Left hindlimb (tissue), 1 donor: Measurements from ENCODE around the gene PIGN.
"Not testable (repeated sequence)": the region's sequence is repeated elsewhere in the genome, so short reads cannot be mapped to it uniquely, and the experiment has no call there.

ENCODE experiments used
- DNase-seq: peaks from one replicate; pipeline ENCODE4 v3.0.0-alpha.2; 2018

Gene PIGN

DNA sequence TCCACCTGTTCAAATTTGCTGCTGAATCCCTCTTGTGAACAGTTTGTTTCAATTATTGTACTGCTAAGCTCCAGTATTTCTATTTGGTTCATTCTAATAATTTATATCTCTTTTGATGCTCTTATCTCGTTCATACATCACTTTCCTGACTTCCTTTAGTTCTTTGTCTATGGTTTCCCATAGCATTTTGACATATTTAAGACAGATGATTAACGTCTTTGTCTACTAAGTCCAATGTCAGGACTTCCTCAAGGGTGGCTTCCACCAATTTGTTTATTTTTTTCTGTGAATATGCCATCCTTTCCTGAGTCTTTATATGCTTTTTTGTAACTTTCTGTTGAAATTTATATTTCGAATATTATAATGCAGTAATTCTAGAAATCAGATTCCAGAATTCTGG, 9.6 kb downstream of the PIGN start:
- DNase-seq: no peak

DNA sequence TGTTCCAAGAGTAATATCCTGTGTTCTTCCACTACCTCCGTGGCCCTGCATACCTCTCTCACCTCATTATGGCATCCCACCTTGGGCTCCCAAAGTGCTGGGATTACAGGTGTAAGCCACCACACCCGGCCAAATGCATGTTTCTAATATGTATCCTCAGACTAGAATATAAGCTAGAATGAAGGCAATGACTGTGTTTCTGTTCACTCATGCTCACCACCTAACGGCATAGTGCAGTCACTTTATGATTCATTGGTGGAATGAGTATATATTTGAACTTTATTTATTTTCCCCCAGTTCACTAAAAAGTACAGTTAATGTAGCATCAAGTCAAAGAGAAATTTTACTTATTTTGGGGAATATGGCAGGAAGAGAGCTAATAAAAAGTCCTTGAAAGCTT, 11.3 kb downstream of the PIGN start:
- DNase-seq: no peak

DNA sequence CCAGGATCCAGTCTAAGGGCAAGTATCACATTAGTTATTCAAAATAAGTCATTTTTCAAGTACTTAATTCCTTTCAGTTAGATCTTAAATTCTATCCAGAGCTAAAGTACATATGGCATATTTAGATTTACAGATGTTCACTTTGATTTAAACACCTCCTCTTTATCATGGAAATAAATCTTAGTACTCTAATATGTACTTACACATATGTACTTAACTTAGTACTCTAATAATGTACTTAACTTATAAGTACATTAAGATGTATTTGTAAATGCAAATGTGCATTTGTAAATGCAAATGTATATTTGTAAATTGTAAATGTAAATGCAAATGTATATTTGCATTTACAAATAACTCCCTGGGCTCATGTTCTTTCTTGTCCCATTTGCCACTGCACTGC, 14.6 kb downstream of the PIGN start:
- no peak for DNase-seq

- no peak for DNase-seq
Measured at GRCh38 chr18:62170857-62171256, 16.0 kb downstream of the PIGN start.

DNA sequence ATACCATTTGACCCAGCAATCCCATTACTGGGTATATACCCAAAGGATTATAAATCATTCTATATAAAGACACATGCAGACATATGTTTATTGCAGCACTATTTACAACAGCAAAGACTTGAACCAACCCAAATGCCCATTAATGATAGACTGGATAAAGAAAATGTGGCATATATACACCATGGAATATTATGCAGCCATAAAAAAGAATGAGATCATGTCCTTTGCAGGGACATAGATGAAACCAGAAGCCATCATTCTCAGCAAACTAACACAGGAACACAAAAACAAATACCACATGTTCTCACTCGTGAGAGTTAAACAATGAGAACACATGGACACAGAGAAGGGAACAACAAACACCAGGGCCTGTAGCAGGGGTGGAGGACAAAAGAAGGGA, 20.3 kb downstream of the PIGN start:
- not testable (repeated sequence) for DNase-seq

GRCh38 chr18:62165583-62165982, 21.3 kb downstream of the PIGN start:
- no peak for DNase-seq

- DNase-seq: no peak
Measured at GRCh38 chr18:62164855-62165487, 21.9 kb downstream of the PIGN start.

GRCh38 chr18:62164310-62164709, 22.5 kb downstream of the PIGN start:
- DNase-seq: no peak

GRCh38 chr18:62157843-62158242, 29.0 kb downstream of the PIGN start:
- no peak for DNase-seq

DNA sequence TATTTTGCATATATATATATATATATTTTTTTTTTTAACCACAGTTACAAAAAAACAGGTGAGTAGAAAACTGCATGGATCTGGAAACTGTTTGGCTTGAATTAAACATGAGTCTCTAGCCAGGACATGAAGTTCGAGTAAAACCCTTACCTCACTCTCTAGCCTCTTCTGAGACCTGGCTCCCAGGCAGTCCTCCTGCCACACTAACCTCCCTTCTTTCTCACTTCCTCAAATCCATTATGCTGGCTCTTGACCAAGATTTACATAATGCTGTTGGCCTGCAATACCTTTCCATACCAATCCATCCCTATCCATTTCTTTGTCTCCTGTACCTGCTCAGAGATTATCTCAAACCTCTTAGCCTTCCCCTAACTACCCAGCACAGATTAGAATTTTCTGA, 34.0 kb downstream of the PIGN start:
- no peak for DNase-seq

DNA sequence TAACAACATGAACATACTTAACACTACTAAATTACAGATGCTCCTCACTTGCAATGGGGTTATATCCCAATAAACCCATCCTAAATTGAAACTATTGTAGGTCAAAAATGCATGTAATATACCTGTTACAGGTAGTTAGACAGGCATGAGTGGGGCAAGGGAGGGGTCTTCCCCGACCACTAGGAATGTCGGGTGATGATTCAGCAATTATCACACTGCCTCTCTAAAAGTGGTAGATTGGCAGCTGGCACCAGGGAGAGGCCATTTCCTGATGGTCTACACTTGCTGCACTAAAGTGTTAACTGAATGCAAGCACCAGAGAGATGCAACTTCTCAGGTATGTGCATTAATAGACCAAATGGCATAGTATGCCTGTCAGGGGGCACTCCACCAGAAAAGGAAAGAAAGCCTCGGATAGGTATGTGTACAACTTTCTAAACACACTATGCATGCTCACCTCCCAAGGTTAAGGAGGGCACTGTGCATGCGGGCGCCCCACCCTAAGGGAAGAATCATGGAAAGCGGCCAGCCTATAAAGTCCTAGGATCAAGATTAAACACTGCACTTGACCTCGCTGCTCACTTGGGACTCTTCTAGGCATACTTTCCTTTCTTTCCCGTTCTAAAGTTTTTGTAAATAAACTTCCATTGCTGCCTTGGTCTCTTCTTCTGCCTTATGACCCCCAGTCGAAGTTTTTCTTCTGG, 35.6 kb downstream of the PIGN start:
- DNase-seq: no peak

- no peak for DNase-seq
Measured at GRCh38 chr18:62144338-62144737, 42.5 kb downstream of the PIGN start.

DNA sequence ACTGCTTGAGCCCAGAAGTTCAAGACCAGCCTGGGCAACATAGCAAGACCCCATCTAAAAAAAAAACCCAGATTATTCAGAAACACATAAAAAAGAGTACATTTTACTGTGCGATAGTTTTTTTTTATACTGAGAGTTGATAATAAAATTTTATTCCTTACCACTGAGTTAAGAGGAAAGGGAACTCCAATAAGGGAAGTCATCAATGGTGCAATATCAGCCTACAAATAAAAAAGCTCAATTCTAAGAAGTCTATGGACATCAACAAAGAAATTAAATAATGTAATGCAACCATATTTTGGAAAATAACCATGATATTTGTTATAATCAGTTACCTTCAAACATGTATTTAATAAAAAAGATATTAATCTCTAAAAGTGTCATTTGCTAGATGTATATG, 46.6 kb downstream of the PIGN start:
- DNase-seq: no peak

DNA sequence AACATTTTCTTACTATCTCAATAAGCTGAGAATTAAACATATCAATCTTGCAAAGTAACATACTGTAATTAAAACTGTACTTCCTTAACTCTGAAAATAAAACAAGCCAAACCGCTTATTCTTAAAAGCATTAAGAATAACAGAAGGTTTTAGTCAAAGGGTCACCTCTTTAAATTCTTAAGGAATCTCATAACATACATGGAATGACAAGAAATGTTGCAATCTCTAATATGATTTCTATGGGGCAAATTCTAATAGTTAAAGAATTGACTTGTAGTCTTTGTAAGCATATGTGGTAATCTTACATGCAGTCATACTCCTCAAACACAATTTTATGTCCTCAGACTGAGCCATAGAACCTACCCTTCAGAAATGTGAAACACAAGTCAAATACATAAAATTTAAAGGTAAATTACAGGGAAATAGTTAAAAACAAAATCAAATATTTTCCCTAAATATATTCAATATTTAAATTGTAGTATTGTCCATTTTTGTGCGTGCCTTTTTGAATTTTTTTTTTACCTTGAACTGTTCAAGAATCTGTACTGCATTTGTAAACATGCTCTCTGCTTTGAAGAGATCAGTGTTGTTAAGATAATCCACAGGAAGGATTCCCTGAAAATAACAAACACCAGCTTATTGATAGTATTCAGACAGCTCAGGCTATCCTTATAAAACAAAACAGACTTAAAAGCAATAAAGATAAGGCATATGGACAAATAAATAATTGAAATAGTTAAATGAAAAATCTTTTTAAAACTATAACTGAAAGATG, 48.2 kb downstream of the PIGN start:
- no peak for DNase-seq

GRCh38 chr18:62131301-62131909, 55.5 kb downstream of the PIGN start:
- DNase-seq: peak; percentile 59

DNA sequence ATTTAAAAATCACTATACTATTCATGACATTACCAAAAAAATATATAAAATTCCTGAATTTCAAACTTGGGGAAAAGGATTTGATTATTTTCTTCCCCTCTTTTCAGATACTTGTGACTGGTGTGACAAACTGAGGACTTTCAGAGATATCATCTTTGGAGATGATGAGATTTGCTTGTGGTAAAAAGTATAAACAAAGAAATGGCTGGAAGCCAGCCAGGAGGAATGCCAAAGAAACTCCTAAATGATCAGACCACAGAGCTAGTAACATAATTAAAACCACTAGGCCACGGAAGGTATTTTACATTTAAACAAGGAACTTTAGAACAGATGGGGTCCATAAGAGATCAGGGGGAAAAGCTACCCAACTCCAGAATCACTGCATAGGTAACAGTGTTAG, 58.7 kb downstream of the PIGN start:
- no peak for DNase-seq

GRCh38 chr18:62126737-62127136, 60.1 kb downstream of the PIGN start:
- no peak for DNase-seq

- no peak for DNase-seq
Measured at GRCh38 chr18:62125702-62126101, 61.2 kb downstream of the PIGN start.

GRCh38 chr18:62122330-62122729, 64.5 kb downstream of the PIGN start:
- no peak for DNase-seq

DNA sequence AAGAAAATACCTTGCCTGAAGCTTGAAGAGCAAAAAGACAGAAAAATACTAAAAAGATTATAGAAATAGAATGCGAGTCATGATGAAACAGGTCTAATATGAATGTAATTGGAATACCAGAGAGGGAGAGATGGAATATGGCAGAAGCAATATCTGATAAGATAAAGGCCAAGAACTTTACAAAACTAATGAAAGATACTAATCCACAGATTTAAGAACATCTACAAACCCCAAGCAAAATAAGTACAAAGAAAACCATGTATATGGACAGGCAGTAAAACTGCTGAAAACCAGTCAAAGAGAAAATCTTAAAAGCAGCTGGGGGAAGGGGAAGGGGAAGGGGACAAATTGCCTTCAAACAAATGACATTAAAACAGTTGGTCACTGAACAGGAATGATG, 67.0 kb downstream of the PIGN start:
- DNase-seq: no peak

DNA sequence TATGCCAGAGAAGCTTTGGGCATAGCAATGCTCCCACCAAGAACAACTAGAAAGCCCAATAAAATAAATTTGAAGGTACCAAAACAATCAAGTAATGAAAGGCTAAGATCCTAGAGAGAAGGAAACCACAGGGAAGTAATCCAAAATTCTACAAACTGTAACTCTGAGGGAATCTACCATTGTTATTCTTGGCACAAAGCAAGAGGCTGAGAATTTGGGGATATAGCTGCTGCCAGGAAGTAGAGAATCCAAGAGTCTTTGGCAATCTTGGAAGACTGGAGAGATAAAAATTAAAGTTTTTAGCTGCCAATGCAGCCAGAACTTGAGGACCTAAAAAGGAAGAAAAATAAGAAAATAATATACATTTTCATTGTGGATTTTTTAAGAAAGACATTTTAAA, 68.5 kb downstream of the PIGN start:
- peak; percentile 31 for DNase-seq

DNA sequence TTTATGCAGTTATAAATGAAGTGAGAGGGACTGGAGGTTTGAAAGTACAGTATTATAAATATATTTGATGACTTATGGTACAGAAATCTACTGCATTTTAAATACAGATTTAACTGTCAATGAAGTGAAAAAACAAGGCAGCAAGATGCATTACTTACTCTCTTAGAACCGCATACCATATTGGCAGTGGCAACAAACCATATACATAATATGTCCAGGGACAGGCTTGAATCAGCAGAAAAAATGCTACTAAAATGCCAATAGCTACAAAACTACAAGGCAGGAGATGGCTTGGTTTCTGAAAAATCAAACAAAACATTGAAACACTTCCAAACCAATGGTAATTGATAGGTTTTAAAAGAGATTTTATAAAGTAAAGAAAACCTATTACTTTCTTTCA, 77.2 kb downstream of the PIGN start:
- DNase-seq: no peak

DNA sequence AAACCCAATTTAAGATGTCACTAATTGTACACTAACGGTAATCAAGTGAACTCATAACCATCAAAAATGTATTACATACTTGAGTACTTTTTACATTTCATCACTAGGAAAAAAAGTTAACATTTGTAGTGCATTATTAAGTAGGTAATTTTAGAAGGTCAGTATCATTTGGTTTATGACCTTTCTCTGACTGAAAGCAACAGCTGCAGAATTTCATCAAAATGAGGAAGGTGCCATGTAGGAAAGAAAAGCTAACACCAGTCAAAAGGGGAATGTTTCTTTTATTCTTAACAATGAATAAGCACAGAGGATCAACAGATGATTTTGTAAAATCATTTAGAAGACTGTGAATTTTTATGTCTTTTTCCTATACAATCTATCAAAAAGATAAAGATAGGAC, 79.0 kb downstream of the PIGN start:
- DNase-seq: no peak

DNA sequence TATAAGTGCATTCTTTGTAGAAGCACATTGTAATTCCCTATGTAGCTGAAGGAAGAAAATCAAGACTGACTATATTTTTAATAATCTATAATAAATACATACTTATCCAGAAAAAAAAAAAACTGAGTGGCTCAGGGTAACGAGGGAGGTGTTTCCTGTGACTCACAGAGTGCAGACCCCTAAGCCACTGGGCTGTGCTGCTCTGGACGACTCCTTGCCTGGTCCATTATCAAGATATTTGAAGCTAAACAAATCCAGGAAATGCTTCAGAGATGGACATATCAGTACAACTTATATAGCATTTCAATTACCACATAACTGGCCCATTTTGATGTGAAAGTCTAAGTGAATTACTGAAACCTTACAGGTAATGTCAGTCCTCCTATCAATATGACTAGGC, 80.6 kb downstream of the PIGN start:
- no peak for DNase-seq
